Measurements from ENCODE around the gene COX19. TPM values are rescaled to one million over a fixed set of nuclear protein-coding genes. Genes with fewer than 3 reads are reported as not detected.

Gene COX19
- total RNA-seq, 1 experiment from 2014 or later: 12.3 TPM

- H3K27me3 Mint-ChIP-seq (ENCODE audit: low read depth): peaks cover 30% of the 10 kb centered on the region
- WGBS (ENCODE audit: extremely low coverage, insufficient read length, low lambda C conversion rate): no CpG with 5 or more reads among the region's 32 CpGs
- Histone ChIP-seq H3K18ac (ENCODE audit: insufficient read length, low read depth, low read length) (no peak overlapping the region), H3K56ac (ENCODE audit: insufficient read length, low read depth, low read length) (no peak overlapping the region), H2BK5ac (ENCODE audit: insufficient read length, low read length) (no peak overlapping the region), H2AFZ (ENCODE audit: low read length) (no peak overlapping the region), H3K4me1 (ENCODE audit: insufficient read depth, low read length) (no peaks in the 10 kb centered on the region), H2AK5ac (ENCODE audit: insufficient read length, low read length) (no peak overlapping the region), H4K20me1 (ENCODE audit: control insufficient read depth, insufficient read depth, insufficient read length) (no peaks in the 10 kb centered on the region), H3T11ph (ENCODE audit: low read length) (no peak overlapping the region), H4K91ac (ENCODE audit: insufficient read length, low read depth, low read length) (no peak overlapping the region), H3K79me1 (ENCODE audit: insufficient read depth, low read depth, low read length, poor library complexity, severe bottlenecking) (no peaks in the 10 kb centered on the region), H3K4ac (ENCODE audit: low read depth, low read length) (no peak overlapping the region), H3K9ac (ENCODE audit: extremely low read depth, insufficient read length, low read length) (no peak overlapping the region), H3K9me3 (ENCODE audit: control insufficient read depth, low read depth, low read length) (no peaks in the 10 kb centered on the region), H3K27me3 (ENCODE audit: insufficient read depth, low read length) (peaks cover 3% of the 10 kb centered on the region; the same call in 1 of the 2 replicates), H3K23ac (ENCODE audit: insufficient read length, low read depth, low read length) (no peak overlapping the region), H3K23me2 (ENCODE audit: insufficient read length, low read depth, low read length, poor library complexity, severe bottlenecking) (peaks cover 5% of the 10 kb centered on the region), H2BK12ac (ENCODE audit: insufficient read length, low read depth, low read length) (no peak overlapping the region), H3K79me2 (ENCODE audit: insufficient read depth, low read length) (no peaks in the 10 kb centered on the region), H4K5ac (ENCODE audit: insufficient read length, low read depth, low read length) (no peak overlapping the region), H3K4me2 (ENCODE audit: insufficient read depth, insufficient read length, low read length) (no peak overlapping the region), H2BK15ac (ENCODE audit: low read depth, low read length) (no peak overlapping the region), H3K14ac (ENCODE audit: insufficient read depth, low read length) (no peak overlapping the region; the same call in 1 of the 2 replicates), H2BK20ac (ENCODE audit: low read depth, low read length, poor library complexity, severe bottlenecking) (no peak overlapping the region), H2BK120ac (ENCODE audit: low read depth, low read length, poor library complexity, severe bottlenecking) (no peak overlapping the region), H4K8ac (replicated peaks; ENCODE audit: insufficient read length, low read depth, low read length) (no peak overlapping the region), H3K27ac (ENCODE audit: insufficient read length, low read depth, low read length) (no peak overlapping the region)
- H3K4me3 Mint-ChIP-seq: no peak overlapping the region
- H3K9me3 Mint-ChIP-seq: peaks cover 0 to 3% of the 10 kb centered on the region in 2 experiments; a peak in 1 of 5 replicates
- no peak overlapping the region; a peak in 1 of 7 replicates for H3K27ac Mint-ChIP-seq
- DNase-seq: peak; percentile 79
- H3K36me3 Mint-ChIP-seq (ENCODE audit: insufficient read depth in 1 of 3, low read depth in 3 of 3): no peaks in the 10 kb centered on the region; a peak in 1 of 7 replicates
- TF ChIP-seq CTCF (conservative IDR thresholded peaks at IDR 0.05): no peak; the same call in 2 of the 3 replicates
- H3K4me1 Mint-ChIP-seq: peaks cover 2 to 7% of the 10 kb centered on the region in 2 experiments
Measured at GRCh38 chr7:957418-958220, 17.7 kb downstream of the COX19 start.

All from H9 (cell line).